H1 (cell line): Measurements from ENCODE around the gene PCSK1N. TPM values are rescaled to one million over a fixed set of nuclear protein-coding genes. Genes with fewer than 3 reads are reported as not detected.

ENCODE experiments used
- CTCF ChIA-PET: fragments of 300-600 bp; sonication (Branson Sonifier 250); formaldehyde crosslinking; loops from one replicate; lab custom pipeline; 2021; ENCODE audit not compliant: partially characterized antibody; lab: Charles Lee
- POLR2A ChIA-PET: fragments of 300-600 bp; sonication (Branson Sonifier 250); formaldehyde crosslinking; loops from one replicate; lab custom pipeline; 2021; ENCODE audit warnings: inconsistent platforms; ENCODE audit not compliant: partially characterized antibody; lab: Charles Lee
- DNase-seq, 2 experiments: peaks; one replicate each; pipeline versions ENCODE4 v3.0.0 to v3.0.0-alpha.2; 2010 to 2022; ENCODE audit warnings: low spot score in 2 of 2, low read depth in 1 of 2, mixed read lengths in 1 of 2
- FAIRE-seq: peaks from 2 replicates; lab custom pipeline; 2011; peaks lifted over from hg19 to GRCh38; lab: Jason Lieb, UNC
- H2AFZ ChIP-seq: 2 replicates; pipeline ENCODE4 v1.8.1; 2012; ENCODE audit warnings: low read length, inconsistent platforms
- H2AK5ac ChIP-seq: 2 replicates; pipeline ENCODE4 v1.6.1; 2013; ENCODE audit warnings: low read depth, low read length
- H2BK120ac ChIP-seq: replicated peaks from 2 replicates; pipeline ENCODE3; 2013; ENCODE audit warnings: low read depth, low read length, inconsistent platforms
- H2BK12ac ChIP-seq: 2 replicates; pipeline ENCODE4 v1.6.1; 2013; ENCODE audit warnings: low read depth, low read length
- H2BK15ac ChIP-seq: 2 replicates; pipeline ENCODE4 v1.6.1; 2013; ENCODE audit warnings: low read length
- H2BK20ac ChIP-seq: 2 replicates; pipeline ENCODE4 v1.6.1; 2013; ENCODE audit warnings: low read length
- H2BK5ac ChIP-seq: 2 replicates; pipeline ENCODE4 v1.6.1; 2013; ENCODE audit warnings: low read depth, low read length
- H3K14ac ChIP-seq: 2 replicates; pipeline ENCODE4 v1.6.1; 2013; ENCODE audit warnings: inconsistent platforms; ENCODE audit not compliant: insufficient read length
- H3K18ac ChIP-seq: 2 replicates; pipeline ENCODE4 v1.6.1; 2013; ENCODE audit warnings: low read length; ENCODE audit errors: extremely low read depth
- H3K23ac ChIP-seq: 2 replicates; pipeline ENCODE4 v1.6.1; 2013; ENCODE audit warnings: inconsistent platforms; ENCODE audit not compliant: insufficient read length
- H3K23me2 ChIP-seq: 2 replicates; pipeline ENCODE4 v1.6.1; 2013; ENCODE audit warnings: low read depth, low read length
- H3K27ac ChIP-seq: 2 replicates; pipeline ENCODE4 v1.6.1; 2011; ENCODE audit warnings: low read depth, low read length, inconsistent platforms
- H3K27me3 ChIP-seq, 4 experiments: replicated peaks in 1 of 4; 1 replicate in 1 of 4; 2 replicates in 3 of 4; pipeline versions ENCODE4 v1.6.1 to v1.8.1; 2011 to 2013; ENCODE audit warnings: low read length in 3 of 4, mild to moderate bottlenecking in 3 of 4, inconsistent platforms in 2 of 4, mixed read lengths in 2 of 4, moderate library complexity in 1 of 4; ENCODE audit not compliant: control insufficient read depth in 3 of 4, insufficient read depth in 3 of 4; ENCODE audit errors: extremely low read depth in 1 of 4
- H3K36me3 ChIP-seq, 4 experiments: 2 replicates each; pipeline versions ENCODE4 v1.6.1 to v1.8.1; 2011 to 2013; ENCODE audit warnings: mild to moderate bottlenecking in 4 of 4, low read length in 3 of 4, moderate library complexity in 2 of 4, control low read depth in 1 of 4, inconsistent platforms in 1 of 4; ENCODE audit not compliant: insufficient read depth in 4 of 4, control insufficient read depth in 2 of 4
- H3K4ac ChIP-seq: replicated peaks from 2 replicates; pipeline ENCODE3; 2013; ENCODE audit warnings: low read length, low read depth, mixed read lengths, inconsistent platforms; ENCODE audit not compliant: insufficient read length
- H3K4me1 ChIP-seq, 4 experiments: replicated peaks in 1 of 4; 1 replicate in 1 of 4; 2 replicates in 3 of 4; pipeline versions ENCODE4 v1.6.1 to v1.8.1; 2011 to 2013; ENCODE audit warnings: low read length in 3 of 4, inconsistent platforms in 2 of 4, mixed read lengths in 1 of 4; ENCODE audit not compliant: insufficient read depth in 4 of 4, control insufficient read depth in 3 of 4
- H3K4me2 ChIP-seq, 2 experiments: 2 replicates each; pipeline versions ENCODE4 v1.6.1 to v1.8.1; 2011 to 2013; ENCODE audit warnings: low read depth in 2 of 2, low read length in 2 of 2, control low read depth in 1 of 2, inconsistent platforms in 1 of 2, mild to moderate bottlenecking in 1 of 2; ENCODE audit not compliant: insufficient read depth in 1 of 2
- H3K4me3 ChIP-seq, 4 experiments: fragments of 200-600, 300-600 bp in 1 of 4; sonication (generic), shearing (Covaris generic), sonication (Bioruptor Twin) in 1 of 4; 2 replicates each; pipeline versions ENCODE4 v1.5.1 to v1.8.1; 2011 to 2016; ENCODE audit warnings: low read length in 4 of 4, low read depth in 3 of 4, control low read depth in 2 of 4, inconsistent platforms in 2 of 4, mild to moderate bottlenecking in 2 of 4, mixed read lengths in 1 of 4, moderate library complexity in 1 of 4; ENCODE audit not compliant: insufficient read depth in 2 of 4; ENCODE audit errors: extremely low read depth in 1 of 4
- H3K56ac ChIP-seq: replicated peaks from 2 replicates; pipeline ENCODE3; 2013; ENCODE audit warnings: low read depth, mild to moderate bottlenecking, mixed read lengths, low read length, inconsistent platforms; ENCODE audit not compliant: insufficient read length
- H3K79me1 ChIP-seq: 2 replicates; pipeline ENCODE4 v1.6.1; 2013; ENCODE audit warnings: low read depth, low read length, control low read depth
- H3K79me2 ChIP-seq, 2 experiments: 2 replicates each; pipeline versions ENCODE4 v1.6.1 to v1.8.1; 2012 to 2013; ENCODE audit warnings: low read length in 2 of 2, mild to moderate bottlenecking in 2 of 2, inconsistent platforms in 1 of 2; ENCODE audit not compliant: insufficient read depth in 2 of 2, control insufficient read depth in 1 of 2
- H3K9ac ChIP-seq, 4 experiments: replicated peaks in 1 of 4; 1 replicate in 1 of 4; 2 replicates in 3 of 4; pipeline versions ENCODE4 v1.6.1 to v1.8.1; 2011 to 2013; ENCODE audit warnings: low read depth in 3 of 4, low read length in 3 of 4, control low read depth in 2 of 4, mild to moderate bottlenecking in 2 of 4, moderate library complexity in 2 of 4, inconsistent platforms in 1 of 4; ENCODE audit errors: extremely low read depth in 1 of 4
- H3K9me3 ChIP-seq, 2 experiments: 2 replicates each; pipeline versions ENCODE4 v1.6.1 to v1.8.1; 2012 to 2013; ENCODE audit warnings: mild to moderate bottlenecking in 2 of 2, moderate library complexity in 2 of 2, control low read depth in 1 of 2, inconsistent platforms in 1 of 2, low read depth in 1 of 2, low read length in 1 of 2, mixed read lengths in 1 of 2; ENCODE audit not compliant: insufficient read depth in 2 of 2
- H4K20me1 ChIP-seq, 2 experiments: replicated peaks in 1 of 2; 2 replicates each; pipeline versions ENCODE3 to v1.8.1; 2011 to 2013; ENCODE audit warnings: inconsistent platforms in 2 of 2, low read length in 2 of 2, mild to moderate bottlenecking in 1 of 2; ENCODE audit not compliant: insufficient read depth in 2 of 2, control insufficient read depth in 1 of 2
- H4K5ac ChIP-seq: 2 replicates; pipeline ENCODE4 v1.6.1; 2013; ENCODE audit warnings: low read length, low read depth, mixed read lengths, inconsistent platforms; ENCODE audit not compliant: insufficient read length
- H4K8ac ChIP-seq: 2 replicates; pipeline ENCODE4 v1.8.0; 2013; ENCODE audit warnings: mild to moderate bottlenecking, moderate library complexity, low read length, inconsistent platforms; ENCODE audit not compliant: insufficient read depth; ENCODE audit errors: extremely low read depth
- H4K91ac ChIP-seq: replicated peaks from 2 replicates; pipeline ENCODE3; 2013; ENCODE audit warnings: low read length, mixed read lengths, inconsistent platforms; ENCODE audit not compliant: insufficient read length
- TCF12 ChIP-seq: IDR thresholded peaks from 2 replicates; pipeline ENCODE4 v1.6.1; 2011; ENCODE audit warnings: low read depth, mild to moderate bottlenecking, low read length
- WGBS, 2 experiments: shearing (Covaris generic) in 1 of 2; methylation state at CpG; one replicate each; pipeline versions ENCODE4 v1.1.6 to v1.1.7; 2013 to 2015; ENCODE audit warnings: low lambda C conversion rate in 2 of 2, mixed read lengths in 2 of 2, inconsistent platforms in 1 of 2, low coverage in 1 of 2, missing lambda C conversion rate in 1 of 2; ENCODE audit not compliant: insufficient replicate concordance in 2 of 2, insufficient coverage in 1 of 2, insufficient read length in 1 of 2; ENCODE audit errors: extremely low coverage in 1 of 2, missing lambda C conversion rate in 1 of 2; 5-methylcytosine and 5-hydroxymethylcytosine counted together
- polyA plus RNA-seq, 7 experiments: library from polyadenylated mRNA; depleted of rRNA in 3 of 7; stranded (reverse) in 5 of 7; unstranded in 2 of 7; fragments of >200 nt in 5 of 7; fragments of 200-250 nt in 2 of 7; gene quantifications; 1 replicate in 5 of 7; 2 replicates in 1 of 7; 4 replicates in 1 of 7; pipeline versions ENCODE4 v1.2.1 to v1.2.3, GENCODE V29; 2011 to 2013; ENCODE audit warnings: missing spikeins in 2 of 7, mixed read lengths in 2 of 7
- total RNA-seq: library from RNA; stranded (reverse); fragmentation: NEBNext Ultra II Directional; extraction: Animal tissue kit (Norgen Biotek cat#: 25700); gene quantifications from 2 replicates; pipeline ENCODE4 v1.2.1, GENCODE V29; 2021

PCSK1N gene
- total and polyA plus RNA-seq, 2 of the 8 experiments (the other 6 are each of a cell fraction or from before 2014, with no cell fraction given), result 3.6 to 4.5 TPM

DNA sequence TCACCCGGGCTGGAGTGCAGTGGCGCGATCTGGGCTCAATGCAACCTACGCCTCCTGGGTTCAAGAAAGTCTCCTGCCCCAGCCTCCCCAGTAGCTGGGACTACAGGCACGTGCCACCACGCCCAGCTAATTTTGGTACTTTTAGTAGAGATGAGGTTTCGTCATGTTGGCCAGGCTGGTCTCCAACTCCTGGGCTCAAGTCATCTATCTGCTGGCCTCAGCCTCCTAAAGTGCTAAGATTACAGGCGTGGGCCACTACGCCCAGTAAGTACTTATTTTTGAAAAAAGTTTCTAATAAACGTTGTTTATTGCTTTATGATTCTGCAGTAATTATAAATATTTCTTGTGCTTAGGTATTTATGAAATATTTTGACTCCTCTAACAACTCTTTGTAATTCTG is 4.3 kb upstream of the PCSK1N start:
- FAIRE-seq (no peak), DNase-seq (no peak)
- no peak overlapping the region for H2AFZ ChIP-seq
- peaks cover 4% of the 10 kb centered on the region; the same call in 1 of the 2 replicates for H3K23me2 ChIP-seq
- H3K18ac ChIP-seq, result no peak overlapping the region
- no peak overlapping the region for H3K23ac ChIP-seq
- no peak overlapping the region for H2BK12ac ChIP-seq
- H3K4me1 ChIP-seq, result peaks cover 0 to 3% (median 0%) of the 10 kb centered on the region in 4 experiments; a peak in 3 of 7 replicates
- H3K4ac ChIP-seq, result no peak overlapping the region
- no peak overlapping the region for H3K27ac ChIP-seq
- H3K79me2 ChIP-seq, result no peaks in the 10 kb centered on the region
- 81% methylated on average over 9 of the region's 10 CpGs; no CpG with 5 or more reads in 1 of the 2 experiments for WGBS, 2 experiments
- no peak overlapping the region for H2BK5ac ChIP-seq
- H4K91ac ChIP-seq, result no peak overlapping the region
- no peaks in the 10 kb centered on the region for H4K20me1 ChIP-seq
- no peak overlapping the region for H2BK120ac ChIP-seq
- H3K27me3 ChIP-seq, result peaks cover 5 to 16% (median 9%) of the 10 kb centered on the region in 4 experiments; a peak in 6 of 7 replicates
- no peak overlapping the region for H3K14ac ChIP-seq
- no peak overlapping the region for H2AK5ac ChIP-seq
- no peak overlapping the region for H2BK15ac ChIP-seq
- ChIA-PET CTCF (no interaction called here), POLR2A (no interaction called here)
- no peak overlapping the region for H3K56ac ChIP-seq
- no peak overlapping the region for H4K5ac ChIP-seq
- no peak overlapping the region for H4K8ac ChIP-seq
- H3K79me1 ChIP-seq, result no peaks in the 10 kb centered on the region
- no peak overlapping the region for H2BK20ac ChIP-seq
- no peak overlapping the region for H3K4me3 ChIP-seq
- H3K36me3 ChIP-seq, result no peaks in the 10 kb centered on the region
- H3K4me2 ChIP-seq, result no peak overlapping the region
- no peaks in the 10 kb centered on the region for H3K9me3 ChIP-seq
- no peak overlapping the region for H3K9ac ChIP-seq
- no peak for TF ChIP-seq TCF12
